ENCODE data around the gene GABRG3. TPM values are rescaled to one million over a fixed set of nuclear protein-coding genes. Genes with fewer than 3 reads are reported as not detected.

GABRG3 gene
- total RNA-seq, 1 donor from 2014 or later: 0.24 TPM

- no peak overlapping the region for H3K27ac Mint-ChIP-seq
- no peak for TF ChIP-seq CTCF (IDR thresholded peaks at IDR 0.05; ENCODE audit: unreplicated experiment)
- no peaks in the 10 kb centered on the region for H3K36me3 Mint-ChIP-seq (ENCODE audit: insufficient read depth)
- H3K4me1 Mint-ChIP-seq (ENCODE audit: low read depth): peaks cover 9% of the 10 kb centered on the region
- H3K9me3 Mint-ChIP-seq (ENCODE audit: low read depth): no peaks in the 10 kb centered on the region
- no peak for DNase-seq (ENCODE audit: low spot score, unreplicated experiment)
- no peak overlapping the region for H3K4me3 Mint-ChIP-seq (ENCODE audit: low read depth)
- no peaks in the 10 kb centered on the region for H3K27me3 Mint-ChIP-seq
Measured at GRCh38 chr15:27089233-27089586, 118.2 kb downstream of the GABRG3 start.

GRCh38 chr15:27089676-27090075, 118.7 kb downstream of the GABRG3 start:
- no peaks in the 10 kb centered on the region for H3K36me3 Mint-ChIP-seq (ENCODE audit: insufficient read depth)
- H3K27ac Mint-ChIP-seq: no peak overlapping the region
- DNase-seq (ENCODE audit: low spot score, unreplicated experiment): no peak
- H3K4me3 Mint-ChIP-seq (ENCODE audit: low read depth): no peak overlapping the region
- no peak for TF ChIP-seq CTCF (IDR thresholded peaks at IDR 0.05; ENCODE audit: unreplicated experiment)
- H3K27me3 Mint-ChIP-seq: no peaks in the 10 kb centered on the region
- H3K4me1 Mint-ChIP-seq (ENCODE audit: low read depth): peaks cover 11% of the 10 kb centered on the region
- no peaks in the 10 kb centered on the region for H3K9me3 Mint-ChIP-seq (ENCODE audit: low read depth)

- H3K4me1 Mint-ChIP-seq (ENCODE audit: low read depth): peaks cover 13% of the 10 kb centered on the region
- H3K36me3 Mint-ChIP-seq (ENCODE audit: insufficient read depth): no peaks in the 10 kb centered on the region
- no peaks in the 10 kb centered on the region for H3K27me3 Mint-ChIP-seq
- H3K9me3 Mint-ChIP-seq (ENCODE audit: low read depth): no peaks in the 10 kb centered on the region
- no peak for TF ChIP-seq CTCF (IDR thresholded peaks at IDR 0.05; ENCODE audit: unreplicated experiment)
- no peak overlapping the region for H3K27ac Mint-ChIP-seq
- DNase-seq (ENCODE audit: low spot score, unreplicated experiment): no peak
- H3K4me3 Mint-ChIP-seq (ENCODE audit: low read depth): no peak overlapping the region
Measured at GRCh38 chr15:27091270-27091940, 120.4 kb downstream of the GABRG3 start.

GRCh38 chr15:27092390-27092789, 121.4 kb downstream of the GABRG3 start:
- no peak for DNase-seq (ENCODE audit: low spot score, unreplicated experiment)
- Mint-ChIP-seq H3K9me3 (ENCODE audit: low read depth) (no peaks in the 10 kb centered on the region), H3K4me3 (ENCODE audit: low read depth) (no peak overlapping the region), H3K4me1 (ENCODE audit: low read depth) (peaks cover 11% of the 10 kb centered on the region), H3K27ac (no peak overlapping the region), H3K27me3 (no peaks in the 10 kb centered on the region), H3K36me3 (ENCODE audit: insufficient read depth) (no peaks in the 10 kb centered on the region)
- no peak for TF ChIP-seq CTCF (IDR thresholded peaks at IDR 0.05; ENCODE audit: unreplicated experiment)

GRCh38 chr15:27094235-27094634, 123.3 kb downstream of the GABRG3 start:
- H3K4me1 Mint-ChIP-seq (ENCODE audit: low read depth): peaks cover 11% of the 10 kb centered on the region
- no peaks in the 10 kb centered on the region for H3K27me3 Mint-ChIP-seq
- no peak overlapping the region for H3K27ac Mint-ChIP-seq
- TF ChIP-seq CTCF (IDR thresholded peaks at IDR 0.05; ENCODE audit: unreplicated experiment): no peak
- no peaks in the 10 kb centered on the region for H3K36me3 Mint-ChIP-seq (ENCODE audit: insufficient read depth)
- no peak for DNase-seq (ENCODE audit: low spot score, unreplicated experiment)
- H3K9me3 Mint-ChIP-seq (ENCODE audit: low read depth): no peaks in the 10 kb centered on the region
- H3K4me3 Mint-ChIP-seq (ENCODE audit: low read depth): no peak overlapping the region
